NK-92 treated with Interleukin-12 subunit alpha and Interleukin-12 subunit beta, amount 100 ng/mL, for 24 hours (cell line): ENCODE results near the gene HNRNPA3.
"Not testable (repeated sequence)": the region's sequence is repeated elsewhere in the genome, so short reads cannot be mapped to it uniquely, and the experiment has no call there.

Experiments used
- DNase-seq: peaks from one replicate; lab custom pipeline; 2025; lab: John Stamatoyannopoulos, UW

HNRNPA3 gene

DNA sequence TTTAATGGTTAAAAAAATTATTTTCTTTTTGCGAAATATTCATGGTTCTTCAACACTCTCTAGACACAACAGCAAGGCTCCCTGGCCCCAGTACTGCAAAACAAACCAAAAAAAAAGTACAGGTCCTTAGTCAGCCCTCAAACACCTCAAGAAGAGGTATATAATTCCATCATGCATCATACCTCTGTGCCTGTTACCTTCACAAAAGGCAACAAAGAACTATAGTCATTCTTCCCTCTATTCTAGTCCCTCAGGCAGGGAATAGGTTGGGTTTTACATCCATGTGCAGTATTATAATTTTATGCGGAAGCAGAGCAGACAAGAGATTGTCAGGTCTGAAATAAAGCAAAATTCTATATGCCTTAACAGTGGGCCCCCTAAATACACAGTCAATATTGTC, 43.4 kb downstream of the HNRNPA3 start:
- no peak for DNase-seq

DNA sequence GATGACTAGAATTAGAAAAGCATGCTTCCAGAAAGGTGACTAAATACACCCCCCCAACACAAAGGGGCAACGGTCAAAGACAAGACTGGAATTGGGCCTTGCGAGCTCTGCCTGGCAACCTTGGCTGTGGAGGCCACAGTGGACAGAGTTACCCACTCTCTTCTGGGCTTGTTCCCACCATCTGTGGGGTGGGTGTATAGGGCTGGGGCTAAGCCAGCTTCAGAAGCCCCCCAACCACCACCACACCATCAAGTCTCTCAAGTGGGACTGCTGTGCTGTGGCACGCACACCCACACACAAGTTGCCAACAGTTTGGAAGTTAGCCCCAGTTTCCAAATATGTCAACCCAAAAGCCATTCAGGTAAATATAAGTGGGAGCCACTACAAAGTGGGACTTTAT, 44.1 kb downstream of the HNRNPA3 start:
- no peak for DNase-seq

DNA sequence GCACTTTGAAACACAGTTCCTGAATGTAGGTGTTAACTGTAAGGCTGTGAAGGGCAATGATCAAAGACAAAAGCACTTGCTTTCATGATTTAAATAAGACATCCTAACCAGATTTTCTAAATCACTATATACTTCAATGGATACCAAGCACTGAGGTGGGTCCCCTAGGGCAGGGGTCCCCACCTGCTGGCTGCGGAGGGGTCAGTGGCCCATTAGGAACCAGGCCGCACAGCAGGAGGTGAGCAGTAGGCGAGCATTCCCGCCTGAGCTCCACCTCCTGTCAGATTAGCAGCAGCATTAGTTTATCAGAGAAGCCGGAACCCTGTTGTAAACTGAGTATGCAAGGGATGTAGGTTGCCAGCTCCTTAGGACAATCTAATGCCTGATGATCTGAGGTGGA, 44.9 kb downstream of the HNRNPA3 start:
- no peak for DNase-seq

DNA sequence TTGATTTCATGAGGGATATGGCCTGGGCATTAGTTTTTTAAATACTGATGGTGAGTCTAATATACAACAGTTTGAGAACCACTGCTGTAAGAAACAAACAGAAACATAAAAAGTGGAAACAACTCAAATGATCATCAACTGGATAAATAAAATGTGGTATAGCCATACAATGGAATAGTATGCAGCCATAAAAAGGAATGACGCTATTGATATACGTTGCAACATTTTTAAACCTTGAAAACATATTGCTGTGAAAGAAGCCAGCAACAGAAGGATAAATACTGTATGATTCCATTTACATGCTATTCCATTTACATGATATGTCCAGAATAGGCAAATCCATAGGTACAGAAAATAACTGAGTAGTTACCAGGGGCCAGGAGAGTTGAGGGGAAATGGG, 45.5 kb downstream of the HNRNPA3 start:
- no peak for DNase-seq

DNA sequence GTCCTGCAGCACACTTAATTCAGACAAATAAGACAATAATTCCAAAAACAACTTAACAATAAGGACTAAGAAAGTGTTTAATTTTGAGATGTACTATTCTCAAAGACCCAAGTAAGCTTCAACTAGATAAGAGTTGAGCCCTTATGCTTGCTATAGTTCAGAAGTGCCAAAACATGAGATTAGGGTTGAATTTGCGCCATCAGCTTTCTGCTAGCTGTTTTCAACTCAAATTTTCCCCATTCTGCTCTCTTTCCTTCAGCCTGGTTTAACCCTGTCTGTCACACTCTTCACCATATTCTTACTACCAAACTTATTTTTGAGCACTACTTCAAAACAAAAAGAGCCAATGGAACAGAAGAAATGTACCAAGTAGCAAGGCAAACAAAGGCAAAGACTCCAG, 47.8 kb downstream of the HNRNPA3 start:
- no peak for DNase-seq

DNA sequence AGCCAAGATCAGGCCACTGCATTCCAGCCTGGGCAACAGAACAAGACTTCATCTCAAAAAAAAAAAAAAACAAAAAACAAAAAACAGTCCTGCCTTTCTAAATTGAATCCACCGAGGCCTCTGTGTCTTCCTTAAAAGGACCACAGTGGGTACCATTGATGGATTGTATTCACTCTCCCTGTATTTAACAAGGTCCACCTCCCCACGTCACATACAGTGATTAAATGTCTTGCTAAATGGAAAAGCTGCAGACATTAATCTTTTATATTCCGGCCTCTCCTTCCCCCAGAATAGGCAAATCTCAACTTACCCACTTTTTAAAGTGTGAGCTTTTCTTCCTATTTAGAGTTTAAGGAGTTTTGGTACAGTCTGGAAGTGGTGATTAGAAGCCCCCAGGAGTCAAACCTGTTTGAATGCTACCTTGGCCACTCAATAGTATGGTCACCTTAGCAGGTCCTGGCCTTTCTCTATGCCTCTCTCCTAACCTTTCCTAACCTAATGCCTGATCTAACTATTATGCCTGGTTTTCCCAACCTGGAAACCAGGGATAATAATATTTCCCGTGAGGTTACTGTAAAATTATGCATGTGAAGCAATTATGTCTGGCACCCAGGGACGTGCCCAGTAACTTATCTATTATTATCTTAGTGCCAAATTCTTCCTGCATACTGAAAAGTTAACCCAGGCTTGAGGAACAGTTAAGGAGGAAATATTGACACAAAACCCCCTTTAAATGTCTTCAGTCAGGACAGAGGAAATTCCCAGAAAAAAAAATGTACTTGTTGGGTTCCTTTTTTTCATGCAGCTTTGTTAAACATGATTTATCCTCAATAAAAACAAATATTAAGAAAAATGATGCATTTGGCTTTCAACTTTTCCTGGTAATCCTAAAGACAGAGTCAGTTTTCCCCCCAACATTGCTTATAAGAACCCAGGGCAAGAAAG, 48.8 kb downstream of the HNRNPA3 start:
- DNase-seq, result no peak

DNA sequence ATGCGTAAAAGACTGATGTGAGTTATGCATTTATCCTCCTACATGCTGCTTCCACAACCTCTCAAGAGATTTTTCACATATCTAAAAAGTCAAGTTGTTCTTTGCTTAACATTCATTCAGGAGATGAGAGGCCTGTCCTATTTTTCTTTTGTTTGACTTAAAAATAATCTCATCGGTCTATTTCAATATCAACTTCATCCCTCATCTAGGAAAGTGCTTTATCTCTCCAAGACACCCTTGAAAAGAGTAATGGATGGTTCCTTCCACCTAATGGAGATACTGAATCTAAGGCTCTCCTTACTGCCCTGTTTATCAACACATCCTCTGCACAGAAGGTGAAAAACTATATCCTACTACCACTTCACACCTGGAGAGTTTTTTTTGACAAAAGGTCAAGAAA, 49.5 kb downstream of the HNRNPA3 start:
- no peak for DNase-seq

DNA sequence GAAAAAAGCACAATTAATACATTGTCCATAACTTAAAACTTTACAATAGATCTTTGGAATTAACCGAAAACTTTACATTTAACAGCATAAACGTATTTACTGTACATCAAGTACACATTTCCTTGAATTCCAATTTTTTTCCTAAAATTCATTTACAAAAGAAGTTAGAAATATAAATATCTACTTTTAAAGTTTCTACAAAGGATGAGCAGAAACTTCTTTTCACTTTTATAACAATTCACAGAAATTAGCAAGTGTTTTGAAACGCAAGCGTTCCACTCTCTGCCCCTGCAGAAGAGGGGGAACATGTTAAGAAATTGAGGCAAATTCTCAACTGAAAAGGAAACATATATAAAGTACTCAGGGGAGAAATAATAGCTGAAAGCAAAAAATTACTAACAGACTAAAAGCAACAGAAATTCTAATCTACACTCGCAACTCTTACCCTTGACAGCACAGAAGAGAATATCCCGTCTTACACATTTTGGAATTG, 50.4 kb downstream of the HNRNPA3 start:
- no peak for DNase-seq

DNA sequence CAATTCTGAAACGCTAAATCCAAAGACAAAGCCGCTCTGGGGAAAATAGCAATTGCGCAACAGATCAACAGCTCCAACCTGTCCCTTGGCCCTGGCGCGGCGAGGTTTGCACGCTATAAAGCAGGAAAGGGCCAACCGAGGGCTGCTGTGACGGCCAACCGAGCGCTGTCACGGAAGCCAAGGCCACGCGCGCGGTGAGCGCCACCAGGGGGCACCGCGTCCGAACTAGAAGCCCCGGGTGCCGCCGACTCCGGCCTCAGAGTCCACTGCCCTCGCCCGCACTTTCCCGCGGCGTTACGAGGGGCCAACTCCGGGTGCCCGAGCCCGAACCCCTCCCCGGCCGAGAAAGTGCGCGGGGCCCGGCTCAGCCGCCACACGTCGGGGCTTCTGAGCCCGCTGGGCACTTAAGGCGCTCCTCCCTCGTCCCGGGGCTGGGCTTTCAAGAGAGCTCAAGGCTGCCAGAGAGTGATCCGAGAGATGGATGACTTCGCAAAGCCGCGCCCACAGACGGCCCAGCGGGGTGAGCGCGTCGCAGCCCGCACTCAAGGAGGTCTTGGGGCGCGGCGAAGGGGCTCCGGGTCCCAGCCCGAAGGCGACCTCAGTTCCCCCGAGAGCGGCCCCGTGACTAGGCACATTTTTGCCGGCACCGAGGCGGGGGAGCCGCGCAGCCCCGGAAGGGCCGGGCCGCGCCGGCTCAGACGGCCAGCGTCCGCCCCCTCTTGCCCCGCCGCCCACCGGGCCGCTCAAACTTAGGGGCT, 51.0 kb downstream of the HNRNPA3 start:
- DNase-seq, result peak; percentile 91

DNA sequence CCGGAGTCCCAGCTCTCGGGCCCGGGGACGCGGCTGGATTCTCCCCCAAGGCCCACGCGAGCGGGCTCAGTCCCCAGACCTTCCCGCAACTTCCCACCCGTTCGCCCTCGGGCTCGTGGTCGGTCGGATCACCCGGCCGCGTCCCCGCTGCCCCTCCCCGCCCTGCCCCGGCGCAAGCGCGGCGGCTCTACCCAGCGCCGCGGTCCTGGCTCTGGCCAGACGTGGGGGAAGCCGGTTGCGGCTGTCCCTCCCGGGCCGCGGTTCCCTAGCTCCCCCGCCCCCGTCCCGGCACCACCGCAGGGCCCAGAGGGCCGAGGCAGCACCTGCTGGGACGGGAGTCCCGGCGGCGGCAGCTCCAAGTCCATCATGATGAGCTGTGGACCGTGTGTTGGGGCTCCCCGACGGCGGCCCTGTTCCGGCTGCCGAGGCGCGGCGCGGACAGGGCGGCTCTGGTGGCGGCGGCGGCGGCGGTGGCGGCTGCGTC, 51.7 kb downstream of the HNRNPA3 start:
- DNase-seq, result peak; percentile 66

DNA sequence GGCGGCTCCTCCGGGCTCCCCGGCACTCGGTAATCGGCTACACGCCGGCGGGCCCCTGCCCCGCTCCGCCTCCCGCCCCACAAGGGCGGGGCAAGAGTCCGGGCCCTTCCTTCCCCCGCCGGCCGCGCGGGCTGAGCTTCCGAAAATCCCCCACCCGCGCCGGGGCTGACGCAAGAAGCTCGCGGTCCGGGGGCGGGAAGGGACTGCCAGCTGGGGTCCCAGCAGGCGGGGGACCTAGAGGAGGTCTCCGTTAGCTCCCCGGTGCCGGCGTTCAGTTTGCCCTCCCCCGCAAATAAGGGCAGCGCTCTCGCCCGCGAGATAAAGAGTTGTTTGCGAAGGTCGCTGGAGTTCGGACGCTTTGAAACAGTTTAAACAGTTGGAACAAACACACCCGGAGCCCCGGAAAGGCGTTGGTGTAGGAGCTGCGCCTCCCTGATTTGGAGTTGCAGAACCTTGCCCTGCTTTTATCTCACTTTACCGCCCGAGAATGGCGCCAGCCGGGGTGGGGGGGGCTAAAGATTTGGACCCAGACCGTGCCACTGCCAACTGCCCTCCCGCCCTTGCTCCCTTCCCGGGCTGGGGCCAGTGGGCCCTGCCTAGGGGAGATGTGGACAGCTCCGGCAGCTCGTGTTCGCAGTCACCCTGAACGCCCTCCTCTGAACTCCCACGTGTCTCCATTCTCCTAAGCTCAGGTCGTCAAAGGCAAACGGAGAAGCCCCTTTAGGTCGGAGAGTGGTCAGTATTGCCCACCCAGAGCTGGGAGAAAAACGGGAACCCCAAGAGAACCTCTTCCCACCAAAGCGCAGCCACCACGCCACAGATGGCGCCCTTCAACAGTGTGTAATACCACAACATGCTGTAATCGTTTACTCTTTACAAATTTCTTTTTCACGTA, 52.3 kb downstream of the HNRNPA3 start, which contains the start of gene NFE2L2:
TSS of gene NFE2L2 (minus strand) at position 35 of the 895 bp plus-strand sequence. CDS start 151 bp downstream, outside the sequence.
- peak; percentile 93 for DNase-seq

DNA sequence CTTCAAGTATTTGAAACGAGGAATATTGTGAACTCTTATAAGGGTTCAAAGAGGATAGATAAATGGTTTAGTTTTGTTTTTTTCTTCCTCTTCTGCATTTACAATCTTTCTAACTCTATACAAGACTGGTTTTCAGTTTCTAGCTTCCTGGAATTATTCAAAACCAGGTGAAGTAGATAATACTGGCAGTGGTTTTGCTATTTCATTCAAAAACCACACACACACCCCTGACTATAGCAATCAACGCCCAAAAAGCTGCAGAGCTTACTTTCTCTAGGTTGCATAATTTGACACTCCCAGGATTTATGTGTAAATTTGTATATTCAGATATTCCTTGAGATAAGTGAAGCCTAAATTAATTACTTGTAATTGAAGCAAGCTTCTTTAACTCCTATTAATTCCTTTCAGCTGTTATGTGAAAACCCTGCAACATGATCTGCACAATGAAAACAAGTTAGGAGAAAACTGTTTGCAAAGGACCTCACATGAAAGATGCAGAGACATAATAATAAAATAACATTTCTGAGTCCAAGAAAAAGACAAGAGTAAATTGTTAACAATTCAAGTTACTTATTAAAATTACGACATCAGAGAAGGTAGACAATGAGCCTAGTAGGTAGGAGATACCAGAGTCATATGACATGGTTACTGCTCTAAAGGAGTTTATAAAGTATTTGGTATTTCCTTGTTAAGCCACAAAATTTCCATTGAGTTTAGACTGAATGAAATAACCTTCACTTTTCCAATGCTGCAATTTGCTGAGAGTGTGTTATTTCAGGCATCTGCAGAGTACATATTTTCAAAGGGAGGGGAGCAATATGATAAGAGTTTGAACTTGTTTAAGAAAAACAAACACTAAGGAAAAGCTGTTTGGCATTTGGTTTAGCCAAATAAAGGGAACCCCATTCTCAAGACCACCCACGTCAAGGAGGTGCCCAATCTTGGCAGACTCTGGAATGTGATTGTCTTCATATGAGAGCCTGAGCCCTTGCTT, 53.5 kb downstream of the HNRNPA3 start:
- no peak for DNase-seq

DNA sequence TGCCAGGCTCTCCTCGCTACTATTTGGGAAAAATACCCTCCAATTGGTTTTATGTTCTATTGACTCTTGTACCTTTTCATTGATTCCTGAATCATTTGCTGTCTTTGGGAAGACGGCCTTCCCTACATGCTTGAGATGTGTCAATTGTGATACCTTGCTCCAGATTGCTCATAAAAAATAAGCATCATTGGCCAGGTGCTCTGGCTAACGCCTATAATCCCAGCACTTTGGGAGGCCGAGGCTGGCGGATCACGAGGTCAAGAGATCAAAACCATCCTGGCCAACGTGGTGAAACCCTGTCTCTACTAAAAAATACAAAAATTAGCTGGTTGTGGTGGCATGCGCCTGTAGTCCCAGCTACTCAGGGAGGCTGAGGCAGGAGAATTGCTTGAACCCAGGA, 54.4 kb downstream of the HNRNPA3 start:
- not testable (repeated sequence) for DNase-seq

DNA sequence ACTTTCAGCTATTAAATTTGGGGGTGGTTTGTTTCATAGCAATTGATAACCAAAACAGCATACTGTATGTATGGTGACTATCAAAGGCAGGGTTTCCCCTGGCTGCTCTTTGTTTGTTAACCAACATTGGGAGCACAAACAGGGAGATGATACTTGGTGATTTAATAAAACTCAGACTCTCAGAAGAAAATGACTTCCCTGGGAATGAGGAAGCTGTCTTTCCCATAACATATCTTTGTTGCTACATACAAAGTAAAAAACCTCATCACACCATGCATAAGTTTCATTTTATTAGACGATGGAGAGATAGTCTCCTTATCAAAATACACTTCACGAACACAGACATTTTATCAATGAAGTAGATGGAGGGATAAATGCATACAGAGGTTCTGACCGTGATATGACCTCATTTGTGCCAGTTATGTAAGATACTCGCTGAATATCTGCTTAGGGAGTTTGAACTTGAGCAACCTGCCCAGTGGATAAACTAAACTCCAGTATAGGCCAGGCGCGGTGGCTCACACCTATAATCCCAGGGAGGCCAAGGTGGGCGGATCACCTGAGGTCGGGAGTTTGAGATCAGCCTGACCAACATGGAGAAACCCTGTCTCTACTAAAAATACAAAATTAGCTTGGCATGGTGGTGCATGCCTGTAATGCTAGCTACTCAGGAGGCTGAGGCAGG, 55.7 kb downstream of the HNRNPA3 start:
- no peak for DNase-seq

DNA sequence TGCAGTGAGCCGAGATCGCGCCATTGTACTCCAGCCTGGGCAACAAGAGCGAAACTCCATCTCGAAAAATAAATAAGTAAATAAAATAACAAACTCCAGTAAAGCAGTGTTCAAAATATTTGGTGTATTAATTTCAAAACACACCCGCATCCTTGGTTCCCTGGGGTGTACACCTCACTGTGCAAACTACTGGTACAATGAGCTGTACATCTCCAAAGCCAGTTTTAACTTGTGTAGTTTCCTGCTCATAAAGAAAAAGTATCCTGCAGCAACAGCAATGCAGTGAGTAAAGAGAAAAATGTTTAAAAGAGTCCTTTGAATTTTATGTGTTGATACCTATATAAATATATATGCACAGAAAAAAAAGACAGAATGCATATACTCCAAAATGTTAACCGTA, 56.3 kb downstream of the HNRNPA3 start:
- no peak for DNase-seq

DNA sequence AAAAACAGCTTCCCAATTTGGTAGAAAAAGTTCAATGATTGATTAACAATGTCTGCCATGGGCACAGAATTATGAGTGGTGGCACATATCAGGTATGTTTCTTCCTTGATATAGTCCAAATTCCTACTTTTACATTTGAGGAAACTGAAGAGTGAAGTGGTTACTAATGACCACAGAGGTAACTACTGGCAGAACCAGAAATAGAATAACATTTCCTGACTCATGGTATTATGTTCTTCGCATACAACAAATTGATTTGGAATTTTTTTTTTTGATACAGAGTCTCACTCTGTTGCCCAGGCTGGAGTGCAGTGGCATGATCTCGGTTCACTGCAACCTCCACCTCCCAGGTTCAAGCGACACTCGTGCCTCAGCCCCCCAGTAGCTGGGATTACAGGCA, 57.9 kb downstream of the HNRNPA3 start:
- DNase-seq, result no peak

DNA sequence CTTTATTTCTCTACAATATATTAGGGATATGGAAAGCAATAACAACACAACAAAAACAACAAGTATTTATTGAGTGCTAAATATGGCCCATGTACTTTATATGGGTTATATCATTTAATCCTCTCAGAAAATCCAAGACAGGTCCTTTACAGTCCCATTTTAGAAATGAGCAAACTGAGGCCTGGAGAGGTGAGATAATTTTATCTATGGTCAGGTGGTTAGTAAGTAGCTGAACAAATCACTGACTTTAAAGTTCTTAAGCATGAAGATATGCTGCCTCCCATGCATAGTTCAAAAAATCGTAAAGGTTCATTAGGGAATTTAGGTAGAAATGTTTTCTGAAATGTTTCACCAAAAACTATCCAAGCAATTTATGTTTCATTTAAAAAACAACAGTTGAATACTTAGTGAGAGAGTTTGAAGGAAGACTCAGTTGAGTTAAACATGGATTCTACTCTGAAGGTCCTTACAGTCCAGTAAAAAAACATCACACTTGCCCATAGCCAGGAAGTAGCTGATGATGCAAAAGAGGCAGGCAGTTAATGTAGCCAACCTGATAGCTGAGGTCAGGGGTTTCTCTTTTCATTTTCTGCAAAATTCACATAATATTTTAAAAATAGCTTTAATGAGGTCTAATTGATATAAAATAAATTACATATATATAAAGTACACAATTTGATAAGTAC, 59.5 kb downstream of the HNRNPA3 start:
- DNase-seq, result no peak

DNA sequence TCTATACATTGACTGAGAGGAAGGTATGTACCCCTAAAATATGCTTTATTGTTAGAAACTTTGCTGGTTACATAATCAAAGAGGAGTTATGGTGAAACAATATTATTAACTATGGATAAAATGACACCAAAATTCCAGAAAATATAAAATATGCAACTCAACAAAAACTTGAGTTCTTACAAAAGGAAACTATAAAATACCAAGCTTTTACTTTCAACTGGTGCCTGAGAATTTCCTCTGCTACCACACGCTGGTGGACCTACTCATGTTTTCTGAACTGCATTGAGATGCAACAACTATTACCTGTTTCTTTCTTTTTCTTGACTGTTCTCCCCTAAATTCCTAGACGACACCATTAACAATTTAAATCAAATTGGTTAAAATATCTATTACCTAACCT, 60.2 kb downstream of the HNRNPA3 start:
- DNase-seq, result no peak

DNA sequence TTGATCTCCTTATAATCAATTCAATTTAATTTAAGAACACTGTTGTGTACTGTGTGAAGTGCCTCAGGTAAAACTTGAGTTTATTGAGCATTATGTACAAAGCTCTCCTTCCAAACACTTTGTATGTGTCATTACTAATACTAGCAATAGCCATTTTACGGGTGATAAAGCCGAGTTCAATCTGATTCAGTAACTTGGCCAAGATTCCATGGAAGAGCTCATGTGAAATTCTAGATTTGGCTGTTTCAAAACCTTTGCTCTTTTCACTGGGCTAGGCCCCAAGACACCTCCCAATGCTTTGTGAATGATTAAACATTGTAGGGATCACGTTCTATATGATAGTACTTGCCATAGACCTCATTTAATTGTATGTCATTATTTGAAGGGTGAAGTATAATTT, 60.8 kb downstream of the HNRNPA3 start:
- no peak for DNase-seq
